Mucosa of rectum (tissue), 2 donors: Measurements from ENCODE around the gene RIC1.

ENCODE experiments used
- H3K27ac ChIP-seq, 2 donors: one replicate each; pipeline ENCODE4 v1.7.0; 2013; ENCODE audit warnings: inconsistent platforms in 2 of 2, low read depth in 2 of 2, low read length in 2 of 2
- H3K27me3 ChIP-seq, 2 donors: one replicate each; pipeline ENCODE4 v1.7.0; 2013; ENCODE audit warnings: low read length in 2 of 2; ENCODE audit not compliant: control insufficient read depth in 2 of 2, insufficient read depth in 2 of 2
- H3K36me3 ChIP-seq, 2 donors: one replicate each; pipeline ENCODE4 v1.7.0; 2013; ENCODE audit warnings: low read length in 2 of 2; ENCODE audit not compliant: control insufficient read depth in 2 of 2, insufficient read depth in 2 of 2
- H3K4me1 ChIP-seq, 2 donors: one replicate each; pipeline ENCODE4 v1.7.0; 2013; ENCODE audit warnings: low read length in 2 of 2, mild to moderate bottlenecking in 1 of 2; ENCODE audit not compliant: control insufficient read depth in 2 of 2, insufficient read depth in 2 of 2
- H3K4me3 ChIP-seq, 2 donors: one replicate each; pipeline ENCODE4 v1.7.0; 2013; ENCODE audit warnings: low read length in 2 of 2
- H3K9ac ChIP-seq, 2 donors: one replicate each; pipeline ENCODE4 v1.7.0; 2013; ENCODE audit warnings: low read length in 2 of 2, low read depth in 1 of 2, mild to moderate bottlenecking in 1 of 2
- H3K9me3 ChIP-seq, 2 donors: one replicate each; pipeline ENCODE4 v1.7.0; 2013; ENCODE audit warnings: low read length in 2 of 2; ENCODE audit not compliant: control insufficient read depth in 2 of 2
- donor health status: healthy.
- donor health status: Normal muscosa, but diverticular disease.

The RIC1 gene

DNA sequence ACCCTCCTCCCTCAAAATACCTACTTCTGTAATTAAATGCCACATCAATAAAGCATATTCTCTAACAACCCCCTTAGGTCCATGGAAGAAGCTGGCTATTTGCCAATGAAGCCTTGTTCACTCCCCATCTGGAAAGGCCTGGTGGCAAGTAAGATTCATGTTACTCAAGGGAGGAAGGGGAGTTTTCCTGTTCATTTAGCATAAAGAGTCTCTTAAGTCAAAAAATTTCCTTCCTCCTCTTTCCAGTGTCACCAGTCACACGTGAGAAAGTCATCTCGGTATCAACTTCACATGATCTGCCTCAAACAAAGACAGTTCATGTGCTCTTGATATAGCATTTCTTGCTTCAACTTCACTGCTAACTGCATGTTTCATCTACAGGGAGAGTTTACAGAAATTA is 32.7 kb upstream of the RIC1 start:
- Histone ChIP-seq H3K27ac (no peak overlapping the region), H3K36me3 (no peaks in the 10 kb centered on the region), H3K9ac (no peak overlapping the region), H3K4me3 (no peak overlapping the region), H3K27me3 (no peaks in the 10 kb centered on the region), H3K9me3 (no peaks in the 10 kb centered on the region), H3K4me1 (no peaks in the 10 kb centered on the region)

DNA sequence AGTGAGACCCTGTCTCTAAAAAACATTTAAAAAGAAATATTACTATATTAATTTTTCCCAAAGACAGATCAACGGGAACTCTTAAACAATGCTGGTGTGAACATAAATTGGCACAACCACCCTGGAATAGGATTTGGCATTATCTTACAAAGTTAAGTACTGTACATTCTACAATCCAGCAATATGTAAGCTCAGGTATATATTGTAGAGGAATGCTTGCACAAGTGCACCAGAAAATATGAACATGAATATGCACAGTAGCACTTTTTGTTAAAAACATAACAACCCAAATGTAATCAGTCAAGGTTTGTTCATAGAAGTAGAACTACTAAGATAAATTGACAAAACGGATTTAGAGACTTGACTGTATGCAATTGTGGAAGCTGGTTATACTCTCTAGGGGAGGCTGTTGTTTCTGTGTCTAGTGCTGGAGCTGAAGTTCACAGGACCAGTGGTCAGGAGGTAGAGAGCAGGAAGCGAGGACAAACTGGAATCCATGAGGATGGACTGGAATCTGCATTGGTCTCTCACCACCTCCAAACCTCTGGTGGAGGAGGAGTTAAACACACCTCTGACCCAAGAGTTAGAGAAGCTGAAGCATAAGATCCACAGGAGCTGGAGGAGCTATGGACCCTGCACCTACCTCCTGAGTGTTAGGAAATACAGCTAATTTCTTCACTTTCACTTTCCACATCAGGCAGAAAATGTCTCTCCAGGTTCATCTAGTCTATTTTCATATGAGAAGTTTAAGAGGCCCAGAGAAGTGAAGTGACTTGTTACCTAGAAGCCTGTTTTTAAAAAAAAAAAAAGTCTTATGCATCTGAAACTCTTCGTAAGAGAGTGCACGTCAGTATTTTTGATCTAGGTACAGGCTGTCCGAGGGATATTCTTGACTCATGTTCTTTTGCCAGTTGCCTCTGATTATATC is 20.3 kb upstream of the RIC1 start:
- peak overlapping the region; percentile 23 to 25 for H3K27ac ChIP-seq
- H3K4me1 ChIP-seq, result no peaks in the 10 kb centered on the region
- no peaks in the 10 kb centered on the region for H3K36me3 ChIP-seq
- H3K9ac ChIP-seq, result peak overlapping the region; percentile 23 to 32
- no peaks in the 10 kb centered on the region for H3K27me3 ChIP-seq
- H3K4me3 ChIP-seq, result peak overlapping the region; percentile 61 to 70
- H3K9me3 ChIP-seq, result no peaks in the 10 kb centered on the region

DNA sequence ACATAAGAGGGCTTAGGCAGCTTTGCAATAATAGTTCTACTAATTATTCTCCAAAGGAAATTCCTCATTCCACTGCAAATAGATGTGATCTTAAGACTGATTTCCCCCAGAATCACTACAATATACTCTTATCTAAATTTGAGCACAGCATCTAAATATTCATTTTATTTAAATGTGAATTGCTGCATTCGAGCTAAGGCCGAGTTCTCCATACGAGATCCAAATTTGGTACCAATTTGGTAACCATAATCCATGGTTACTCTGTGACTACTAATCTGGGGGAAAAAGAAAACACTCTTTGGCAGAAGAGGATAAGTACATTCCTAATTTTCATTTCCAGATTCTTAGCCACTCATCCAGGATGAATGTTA is 19.7 kb upstream of the RIC1 start:
- peak overlapping the region in 1 of 2 donors; percentile 23 for H3K9ac ChIP-seq
- peak overlapping the region; percentile 61 to 70 for H3K4me3 ChIP-seq

DNA sequence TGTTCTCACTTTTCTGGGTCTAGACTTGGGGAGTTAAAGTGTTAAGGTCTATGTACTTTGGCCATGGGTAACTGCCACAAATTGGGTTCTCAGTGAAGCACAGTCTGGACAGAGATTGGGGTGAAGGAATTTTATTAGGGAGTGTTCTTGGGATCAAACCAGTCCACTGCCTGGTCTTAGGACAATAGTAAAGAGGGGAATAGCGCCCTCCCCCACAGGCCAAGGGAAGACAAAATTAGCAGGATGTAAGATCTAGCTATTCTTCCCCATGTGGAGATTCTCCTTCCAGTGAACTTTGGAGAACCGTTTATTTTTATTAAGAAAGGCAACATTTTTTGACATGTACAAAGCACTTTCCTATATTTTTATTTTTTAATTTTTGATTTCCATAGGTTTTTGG is 18.4 kb upstream of the RIC1 start:
- no peaks in the 10 kb centered on the region for H3K4me1 ChIP-seq
- H3K9ac ChIP-seq, result no peak overlapping the region
- H3K27me3 ChIP-seq, result no peaks in the 10 kb centered on the region
- no peaks in the 10 kb centered on the region for H3K9me3 ChIP-seq
- H3K36me3 ChIP-seq, result no peaks in the 10 kb centered on the region
- H3K4me3 ChIP-seq, result no peak overlapping the region
- no peak overlapping the region for H3K27ac ChIP-seq

More for the DNA sequence above, 19.7 kb upstream of the RIC1 start:
- H3K36me3 ChIP-seq, result no peaks in the 10 kb centered on the region
- H3K4me1 ChIP-seq, result no peaks in the 10 kb centered on the region
- H3K27ac ChIP-seq, result peak overlapping the region in 1 of 2 donors; percentile 18
- H3K9me3 ChIP-seq, result no peaks in the 10 kb centered on the region
- no peaks in the 10 kb centered on the region for H3K27me3 ChIP-seq

DNA sequence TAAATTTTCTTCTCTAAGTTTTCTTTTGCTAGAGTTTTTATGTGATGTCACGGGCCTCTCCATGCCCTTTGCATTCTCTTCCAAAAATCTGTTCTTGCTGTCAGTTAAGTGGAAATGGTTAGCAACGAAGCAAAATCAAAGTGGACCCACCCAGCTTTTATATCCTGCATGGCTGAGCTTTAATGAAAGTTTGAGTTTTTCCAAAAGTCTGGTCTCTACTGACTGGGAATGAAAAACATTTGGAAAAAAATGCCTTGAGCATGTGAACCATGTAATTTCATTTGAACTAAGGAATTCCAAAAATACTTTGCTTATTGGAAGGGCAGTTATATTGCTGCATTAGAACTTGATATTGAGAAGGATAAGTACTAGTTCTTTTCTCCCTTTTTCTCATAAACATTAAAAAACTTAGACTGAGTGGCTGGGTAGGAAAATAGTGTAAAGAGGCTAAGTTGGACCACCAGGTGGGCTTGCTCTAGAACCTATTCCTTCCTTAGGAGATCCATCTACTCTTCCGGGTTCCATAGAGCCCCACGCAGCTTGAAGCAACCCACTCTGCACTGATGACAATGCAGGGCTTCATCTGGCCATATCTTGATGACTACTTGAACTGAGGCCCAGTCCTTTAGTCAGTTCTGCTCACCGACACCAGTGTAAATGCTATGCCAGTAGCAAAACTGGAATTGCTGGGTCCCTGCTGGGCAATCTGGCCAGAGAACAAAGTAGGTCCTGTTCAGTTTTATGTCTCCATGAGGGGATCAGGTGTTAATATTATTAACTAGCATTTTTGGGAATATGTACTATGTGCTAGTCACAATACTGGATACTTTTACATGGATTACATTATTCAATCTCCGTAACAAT is 17.4 kb upstream of the RIC1 start:
- H3K9me3 ChIP-seq, result no peaks in the 10 kb centered on the region
- no peak overlapping the region for H3K4me3 ChIP-seq
- no peaks in the 10 kb centered on the region for H3K27me3 ChIP-seq
- H3K4me1 ChIP-seq, result no peaks in the 10 kb centered on the region
- H3K36me3 ChIP-seq, result no peaks in the 10 kb centered on the region
- H3K9ac ChIP-seq, result no peak overlapping the region
- H3K27ac ChIP-seq, result no peak overlapping the region

DNA sequence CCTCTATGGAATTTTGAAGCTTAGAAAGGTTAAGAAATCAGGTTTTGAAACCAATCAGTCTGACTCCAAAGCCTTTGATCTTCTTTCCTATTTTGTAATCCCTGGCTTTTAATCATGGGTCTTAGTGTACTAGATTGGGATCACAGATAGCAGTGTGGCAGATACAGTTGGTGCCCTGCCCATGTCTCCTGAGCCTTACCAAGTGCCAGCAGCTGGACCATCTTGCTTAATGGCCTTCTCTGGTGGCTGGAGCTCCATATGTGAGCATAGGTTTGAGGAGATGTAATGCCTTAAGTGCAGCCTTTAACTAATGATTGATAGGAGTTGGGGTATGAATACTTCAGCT is 16.7 kb upstream of the RIC1 start:
- H3K4me1 ChIP-seq, result no peaks in the 10 kb centered on the region
- H3K27me3 ChIP-seq, result no peaks in the 10 kb centered on the region
- no peak overlapping the region for H3K9ac ChIP-seq
- H3K4me3 ChIP-seq, result no peak overlapping the region
- no peaks in the 10 kb centered on the region for H3K36me3 ChIP-seq
- no peak overlapping the region for H3K27ac ChIP-seq
- H3K9me3 ChIP-seq, result no peaks in the 10 kb centered on the region

DNA sequence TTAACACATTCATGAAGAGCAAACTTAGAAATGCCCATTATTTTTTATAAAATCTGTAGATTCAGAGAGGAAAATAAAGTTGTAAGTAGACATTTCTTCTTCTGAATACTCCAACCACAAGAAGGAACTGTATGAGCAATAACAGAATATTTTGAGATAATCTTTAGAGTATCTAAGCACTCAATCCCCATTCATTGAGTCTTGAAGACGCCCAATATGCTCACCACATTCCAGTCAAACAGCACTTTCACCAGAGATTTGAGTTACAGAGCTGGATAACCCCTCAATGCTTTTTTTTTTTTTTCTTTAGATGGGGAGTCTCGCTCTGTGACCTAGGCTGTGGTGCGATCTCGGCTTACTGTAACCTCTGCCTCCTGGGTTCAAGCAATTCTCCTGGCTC is 14.7 kb upstream of the RIC1 start:
- H3K4me1 ChIP-seq, result no peaks in the 10 kb centered on the region
- no peak overlapping the region for H3K27ac ChIP-seq
- H3K36me3 ChIP-seq, result no peaks in the 10 kb centered on the region
- no peak overlapping the region for H3K9ac ChIP-seq
- H3K9me3 ChIP-seq, result no peaks in the 10 kb centered on the region
- H3K4me3 ChIP-seq, result no peak overlapping the region
- H3K27me3 ChIP-seq, result no peaks in the 10 kb centered on the region

DNA sequence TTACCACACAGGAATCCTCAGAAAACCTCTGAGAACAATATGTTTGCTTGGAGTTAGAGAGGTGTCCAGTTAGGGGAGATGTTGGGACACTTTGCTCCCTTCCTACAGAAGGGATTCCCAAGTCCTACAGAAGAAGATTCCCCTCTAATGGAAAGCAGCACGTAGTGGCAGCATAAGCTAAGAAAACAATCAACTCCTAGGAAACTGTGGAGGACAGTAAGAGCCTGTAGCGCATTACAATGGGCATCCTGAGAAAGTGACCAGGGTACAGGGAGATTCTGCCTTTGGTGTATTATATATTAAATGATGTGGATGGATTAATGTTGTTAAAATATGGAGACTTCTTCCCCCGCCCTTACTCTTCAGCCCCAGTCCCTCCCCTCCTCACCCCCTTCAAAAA is 13.9 kb upstream of the RIC1 start:
- Histone ChIP-seq H3K9ac (no peak overlapping the region), H3K36me3 (no peaks in the 10 kb centered on the region), H3K27me3 (no peaks in the 10 kb centered on the region), H3K9me3 (no peaks in the 10 kb centered on the region), H3K4me3 (no peak overlapping the region), H3K4me1 (no peaks in the 10 kb centered on the region), H3K27ac (no peak overlapping the region)

DNA sequence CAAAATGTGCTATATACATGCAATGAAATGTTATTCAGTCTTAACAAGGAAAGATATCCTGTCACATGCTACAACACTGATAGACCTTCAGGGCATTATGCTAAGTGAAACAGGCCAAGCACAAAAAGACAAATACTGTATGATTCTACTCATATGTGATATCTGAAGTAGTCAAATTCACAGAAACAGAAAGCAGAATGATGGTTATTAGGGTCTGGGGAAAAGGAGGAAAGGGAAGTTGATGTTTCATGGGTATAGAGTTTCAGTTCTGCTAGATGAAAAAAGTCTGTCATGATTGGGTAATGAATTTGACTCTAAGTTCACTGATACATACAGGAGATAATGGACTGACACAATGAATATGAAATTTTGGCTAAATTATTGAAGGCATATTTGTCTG is 11.2 kb upstream of the RIC1 start:
- no peak overlapping the region for H3K27ac ChIP-seq
- no peak overlapping the region for H3K4me3 ChIP-seq
- no peak overlapping the region for H3K9ac ChIP-seq
- H3K36me3 ChIP-seq, result no peaks in the 10 kb centered on the region
- no peaks in the 10 kb centered on the region for H3K27me3 ChIP-seq
- H3K9me3 ChIP-seq, result no peaks in the 10 kb centered on the region
- no peaks in the 10 kb centered on the region for H3K4me1 ChIP-seq

DNA sequence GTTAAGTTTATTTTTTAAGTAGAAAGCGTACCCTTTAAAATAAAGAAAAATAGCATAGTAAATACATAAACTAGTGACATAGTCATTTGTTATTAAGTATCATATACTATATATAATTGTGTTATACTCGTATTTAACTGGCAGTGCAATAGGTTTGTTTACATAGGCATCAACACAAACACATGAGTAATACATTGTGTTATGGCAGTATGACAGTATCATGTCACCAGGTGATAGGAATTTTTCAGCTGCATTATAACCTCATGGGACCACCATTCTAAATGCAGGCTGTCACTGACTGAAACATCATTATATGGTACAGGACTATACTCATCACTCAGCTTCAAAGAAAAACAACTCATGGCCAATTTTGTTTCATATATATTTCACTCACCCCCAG is 8.4 kb upstream of the RIC1 start:
- H3K4me1 ChIP-seq, result no peaks in the 10 kb centered on the region
- no peaks in the 10 kb centered on the region for H3K27me3 ChIP-seq
- H3K36me3 ChIP-seq, result no peaks in the 10 kb centered on the region
- H3K9me3 ChIP-seq, result no peaks in the 10 kb centered on the region
- H3K4me3 ChIP-seq, result no peak overlapping the region
- no peak overlapping the region for H3K27ac ChIP-seq
- H3K9ac ChIP-seq, result no peak overlapping the region
